Prostate gland (tissue), 2 donors: ENCODE results near the gene PNP. TPM values are rescaled to one million over a fixed set of nuclear protein-coding genes. Genes with fewer than 3 reads are reported as not detected.

Experiments used
- DNase-seq: peaks from one replicate; pipeline ENCODE4 v3.0.0-alpha.2; 2019; ENCODE audit warnings: low spot score
- H3K27ac ChIP-seq, 2 donors: fragments of 200-600 bp; sonication (generic); 2 replicates each; pipeline ENCODE4 v1.5.1; 2017 to 2019
- H3K27me3 ChIP-seq: fragments of 200-600 bp; sonication (generic); replicated peaks from 2 replicates; pipeline ENCODE4 v1.5.1; 2019; ENCODE audit not compliant: insufficient read depth
- H3K36me3 ChIP-seq, 2 donors: fragments of 200-600 bp; sonication (generic); 1 replicate in 1 of 2; 2 replicates in 1 of 2; pipeline versions ENCODE4 v1.5.1 to v1.8.1; 2017 to 2019
- H3K4me1 ChIP-seq: fragments of 200-600 bp; sonication (generic); replicated peaks from 2 replicates; pipeline ENCODE4 v1.5.1; 2019
- H3K4me3 ChIP-seq, 2 donors: fragments of 200-600 bp; sonication (generic); 2 replicates each; pipeline ENCODE4 v1.5.1; 2017 to 2019
- H3K9me3 ChIP-seq: fragments of 200-600 bp; sonication (generic); 2 replicates; pipeline ENCODE4 v1.5.1; 2017
- CTCF ChIP-seq, 4 experiments: fragments of 200-600 bp in 2 of 4; fragments of 450-650 bp in 2 of 4; sonication (generic) in 2 of 4; IDR thresholded peaks; 1 replicate in 3 of 4; 2 replicates in 1 of 4; pipeline ENCODE4 v1.5.1; 2016 to 2019; ENCODE audit warnings: antibody characterized with exemption in 4 of 4, mild to moderate bottlenecking in 2 of 4, moderate library complexity in 2 of 4
- POLR2A ChIP-seq: fragments of 450-650 bp; IDR thresholded peaks from one replicate; pipeline ENCODE4 v1.6.1; 2016; ENCODE audit warnings: antibody characterized with exemption, mild to moderate bottlenecking
- POLR2AphosphoS5 ChIP-seq: sonication (generic); formaldehyde crosslinking; IDR thresholded peaks from one replicate; pipeline ENCODE4 v1.6.1; 2017; ENCODE audit warnings: antibody characterized with exemption
- WGBS: methylation state at CpG from one replicate; pipeline ENCODE4 v1.1.5; 2018; 5-methylcytosine and 5-hydroxymethylcytosine counted together
- intact Hi-C: fragments of 100-400 bp; cut with DNase I; formaldehyde crosslinking; loops from one replicate; pipeline ENCODE4 v1.14.2; 2022
- total RNA-seq, 2 donors: library from RNA; depleted of rRNA; stranded (reverse); fragments of >200 nt; gene quantifications; one replicate each; pipeline ENCODE4 v1.1.0, GENCODE V29; 2016

PNP gene
- 10 to 100 TPM; 14.2 to 20.3 TPM for total RNA-seq

DNA sequence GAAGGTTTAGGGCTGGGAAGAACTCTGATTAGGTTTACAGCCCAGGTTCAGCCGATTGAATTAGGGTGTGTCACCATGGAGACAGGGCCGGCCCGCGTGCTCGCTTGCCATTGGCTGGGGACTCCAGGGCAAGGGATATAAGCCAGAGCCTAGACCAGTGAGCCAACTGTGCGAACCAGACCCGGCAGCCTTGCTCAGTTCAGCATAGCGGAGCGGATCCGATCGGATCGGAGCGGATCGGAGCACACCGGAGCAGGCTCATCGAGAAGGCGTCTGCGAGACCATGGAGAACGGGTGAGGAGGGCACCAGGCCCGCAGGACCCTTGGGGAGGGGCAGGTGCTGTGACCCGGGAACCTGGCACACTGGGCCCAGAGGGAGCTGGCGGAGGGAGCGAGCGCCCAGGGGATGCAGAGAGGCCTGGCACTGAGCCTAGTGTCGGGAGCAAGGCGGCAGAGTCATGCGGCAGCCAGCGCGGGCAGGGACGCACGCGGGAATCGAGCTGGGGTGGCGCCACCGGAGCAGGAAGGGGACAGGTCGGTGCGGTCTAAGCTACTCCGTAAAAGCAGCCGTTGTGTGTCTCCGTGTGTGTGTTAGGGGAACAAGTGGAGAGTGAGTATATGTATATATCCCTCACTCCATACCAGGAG is at the start of gene PNP:
TSS of gene PNP (plus strand) at position 165 of the 648 bp plus-strand sequence. CDS start at position 284, 119 bp downstream.
- TF ChIP-seq POLR2A (peak; percentile 96), CTCF (IDR thresholded peaks at IDR 0.05) (no peak), POLR2AphosphoS5 (peak; percentile 98)
- Histone ChIP-seq H3K4me3 (peak within 1 kb of the TSS; percentile 57 to 67), H3K9me3 (no peaks in the 10 kb centered on the region), H3K27me3 (no peaks in the 10 kb centered on the region), H3K4me1 (no peaks in the 10 kb centered on the region), H3K27ac (peak within 1 kb of the TSS; percentile 79 to 91), H3K36me3 (no peaks in the 10 kb centered on the region)
- 0% methylated on average over 24 of the region's 40 CpGs for WGBS
- intact Hi-C loops = loop anchor here (10.0 kb wide), 1 partner anchor 505 kb away; no protein-coding TSS in a partner anchor
- DNase-seq = peak; percentile 87

DNA sequence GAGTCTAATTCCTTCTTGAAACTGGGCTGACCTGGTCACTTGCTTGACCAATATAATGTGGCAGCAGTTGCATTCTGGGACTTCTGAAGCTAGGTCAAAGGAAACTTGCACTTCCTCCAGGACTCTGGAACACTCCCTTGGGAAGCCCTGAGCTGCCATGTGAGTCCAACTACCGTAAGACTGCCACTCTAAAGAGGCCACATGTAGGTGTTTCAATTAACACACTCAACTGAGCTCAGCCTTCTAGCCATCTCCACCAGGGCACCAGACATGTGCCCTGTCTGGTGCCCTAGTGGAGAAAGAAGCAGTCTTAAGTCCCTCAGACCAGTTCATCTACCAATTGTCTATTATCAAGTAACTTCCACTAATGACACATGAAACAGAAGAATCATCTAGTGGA is 49.8 kb upstream of the PNP start:
- intact Hi-C loops = no loop called here
- TF ChIP-seq POLR2A (no peak), POLR2AphosphoS5 (no peak), CTCF (IDR thresholded peaks at IDR 0.05) (no peak)
- no peak for DNase-seq
- Histone ChIP-seq H3K9me3 (no peaks in the 10 kb centered on the region), H3K36me3 (no peaks in the 10 kb centered on the region), H3K4me3 (no peak overlapping the region), H3K27ac (no peak overlapping the region), H3K27me3 (no peaks in the 10 kb centered on the region), H3K4me1 (no peaks in the 10 kb centered on the region)
- 76% methylated on average over 1 of the region's 1 CpG for WGBS

- H3K4me3 ChIP-seq = no peak overlapping the region
- no peaks in the 10 kb centered on the region for H3K9me3 ChIP-seq
- DNase-seq = no peak
- 41% methylated on average over 2 of the region's 2 CpGs for WGBS
- no peak for TF ChIP-seq POLR2A
- H3K27me3 ChIP-seq = no peaks in the 10 kb centered on the region
- intact Hi-C loops = no loop called here
- H3K36me3 ChIP-seq = no peaks in the 10 kb centered on the region
- H3K4me1 ChIP-seq = no peaks in the 10 kb centered on the region
- no peak overlapping the region for H3K27ac ChIP-seq
These were observed 47.9 kb upstream of the PNP start for GRCh38 chr14:20421267-20421666.

DNA sequence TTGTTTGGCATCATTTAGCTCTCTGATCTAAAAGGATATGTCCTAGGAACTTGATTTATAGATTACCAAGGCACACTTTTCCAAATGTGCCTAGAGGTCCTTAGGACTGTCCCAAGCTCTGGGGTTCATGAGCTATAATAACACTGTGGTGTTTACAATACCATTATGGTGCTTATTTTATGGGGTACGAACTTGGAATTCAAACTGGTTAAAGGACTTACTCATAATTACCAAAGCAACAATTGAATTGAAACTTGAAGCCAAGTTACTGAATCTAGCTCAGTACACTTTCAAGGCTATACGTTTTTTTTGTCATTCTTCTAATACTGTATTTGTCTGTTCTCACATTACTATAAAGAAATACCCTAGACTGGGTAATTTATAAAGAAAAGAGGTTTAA is 46.3 kb upstream of the PNP start:
- intact Hi-C loops = no loop called here
- H3K9me3 ChIP-seq = no peaks in the 10 kb centered on the region
- H3K4me1 ChIP-seq = no peaks in the 10 kb centered on the region
- H3K36me3 ChIP-seq = no peaks in the 10 kb centered on the region
- no peaks in the 10 kb centered on the region for H3K27me3 ChIP-seq
- TF ChIP-seq POLR2A (no peak), POLR2AphosphoS5 (no peak), CTCF (IDR thresholded peaks at IDR 0.05) (no peak)
- no peak overlapping the region for H3K27ac ChIP-seq
- no peak for DNase-seq
- H3K4me3 ChIP-seq = no peak overlapping the region
- 23% methylated on average over 2 of the region's 2 CpGs for WGBS

DNA sequence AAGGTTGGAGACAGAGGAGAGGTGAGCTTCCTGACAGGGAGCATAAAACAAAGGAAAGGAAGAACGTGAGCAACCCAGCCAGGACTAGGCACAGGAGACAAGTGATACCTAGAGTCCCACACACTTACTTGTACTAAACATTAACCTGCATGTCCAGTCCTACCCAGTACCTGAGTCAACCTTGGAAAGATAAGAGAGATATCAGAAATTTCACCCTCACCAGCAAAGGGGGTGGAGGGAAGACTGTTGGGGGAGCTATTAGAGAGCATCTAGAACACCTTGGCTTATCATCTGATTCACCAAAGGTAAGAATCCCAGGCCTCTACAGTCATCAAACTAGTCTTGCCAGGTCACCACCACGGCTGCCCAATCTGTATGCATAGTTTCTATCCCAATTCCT is 44.4 kb upstream of the PNP start:
- intact Hi-C loops = no loop called here
- Histone ChIP-seq H3K27ac (no peak overlapping the region), H3K36me3 (no peaks in the 10 kb centered on the region), H3K4me1 (no peaks in the 10 kb centered on the region), H3K4me3 (no peak overlapping the region), H3K9me3 (no peaks in the 10 kb centered on the region), H3K27me3 (no peaks in the 10 kb centered on the region)
- TF ChIP-seq POLR2A (no peak), POLR2AphosphoS5 (no peak), CTCF (IDR thresholded peaks at IDR 0.05) (no peak)
- no peak for DNase-seq
- WGBS = 32% methylated on average over 2 of the region's 2 CpGs
